GM21528 (cell line): ENCODE measurements around the gene ZDHHC9.
"Not testable (repeated sequence)": the region's sequence is repeated elsewhere in the genome, so short reads cannot be mapped to it uniquely, and the experiment has no call there.

Experiments used
- ATAC-seq: cut with Tn5 transposase; IDR thresholded peaks from one replicate; pipeline ENCODE4 v1.9.1; 2021; ENCODE audit warnings: mild to moderate bottlenecking, moderate library complexity; ENCODE audit not compliant: unreplicated experiment, low FRiP score

Gene ZDHHC9

DNA sequence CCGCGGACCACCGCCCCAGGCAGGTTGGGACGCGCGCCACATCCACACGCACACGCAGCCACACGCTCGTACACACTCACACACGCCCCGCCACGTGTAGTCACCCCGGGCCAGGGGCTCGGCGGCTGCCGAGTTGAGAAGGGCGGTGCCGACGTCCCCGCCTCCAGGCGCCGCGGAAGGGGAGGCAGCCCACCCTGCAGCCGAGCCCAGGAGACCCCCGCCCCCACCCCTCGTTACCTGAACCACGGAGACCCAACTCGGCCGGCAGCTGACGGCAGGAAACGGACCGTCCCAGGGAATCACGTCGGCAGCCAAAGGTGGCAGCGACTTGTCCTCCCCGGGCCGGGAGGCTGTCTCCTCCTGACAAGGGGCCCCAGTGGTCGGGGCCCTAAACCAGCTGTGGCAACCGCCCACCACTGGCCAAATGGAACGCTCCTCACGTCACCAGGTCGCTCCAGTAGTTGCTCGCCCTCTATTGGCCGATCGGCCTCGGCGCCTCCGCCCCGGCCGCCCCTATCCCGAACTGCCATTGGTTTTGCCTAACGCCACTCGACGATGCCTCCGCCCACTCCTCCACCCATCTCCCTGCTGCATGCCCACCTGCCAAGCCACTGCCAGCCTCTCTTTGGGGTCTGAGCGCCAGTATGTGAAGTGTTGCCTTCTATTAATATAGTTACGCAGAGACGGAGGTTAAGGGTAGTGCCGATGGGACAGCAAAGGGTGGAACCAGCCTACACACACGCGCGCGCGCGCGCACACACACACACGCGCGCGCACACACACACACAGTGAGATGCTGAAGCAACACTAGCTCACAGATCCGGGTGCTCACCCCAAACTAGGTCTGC lies at the start of gene ZDHHC9:
Gene ZDHHC9, minus strand, starts transcription at position 428 of the 848 bp plus-strand sequence. CDS start 1,941 bp downstream, outside the sequence.
- peak; percentile 98 for ATAC-seq

- no peak for ATAC-seq
Measured at GRCh38 chrX:129877401-129877800, 33.7 kb upstream of the ZDHHC9 start.

- ATAC-seq: no peak
Measured at GRCh38 chrX:129876771-129877305, 33.2 kb upstream of the ZDHHC9 start.

DNA sequence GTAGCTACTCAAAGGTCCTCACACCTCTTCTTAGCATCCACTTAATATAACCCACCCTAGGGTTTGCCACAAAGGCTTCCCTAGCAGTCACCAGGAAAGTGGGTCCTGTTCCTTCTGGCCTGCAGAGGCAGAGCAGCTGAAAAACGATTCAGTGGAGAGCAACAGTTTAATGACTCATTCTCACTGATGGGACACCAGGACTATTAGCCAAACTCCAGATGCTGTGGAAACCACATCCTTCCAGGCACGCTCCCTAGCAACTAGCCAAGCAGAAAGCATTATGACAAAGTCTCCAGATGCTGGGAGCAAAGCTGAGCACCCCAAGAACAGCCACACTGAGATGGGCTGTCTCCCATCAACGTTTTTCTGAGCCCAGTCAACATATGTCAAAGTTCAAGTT lies 32.0 kb upstream of the ZDHHC9 start:
- ATAC-seq: no peak

DNA sequence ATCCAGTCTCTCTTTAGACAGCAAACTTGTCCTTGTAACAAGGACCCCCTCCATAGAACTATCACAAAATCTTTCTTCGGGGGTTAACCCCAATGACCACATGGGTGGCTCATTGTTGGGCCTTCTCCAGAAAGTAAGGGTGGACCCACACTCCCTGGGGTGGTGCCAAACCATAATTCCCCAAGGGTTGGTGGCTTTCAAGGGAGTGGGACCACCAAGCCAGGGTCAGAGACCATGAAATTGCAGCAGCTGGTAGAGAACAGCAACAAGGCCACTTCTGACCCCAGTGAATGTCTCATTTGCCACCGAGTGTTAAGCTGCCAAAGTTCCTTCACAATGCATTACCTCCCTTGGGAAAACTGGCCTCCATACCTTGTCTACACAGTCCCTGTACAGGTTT lies 28.8 kb upstream of the ZDHHC9 start:
- no peak for ATAC-seq

- ATAC-seq: not testable (repeated sequence)
Measured at GRCh38 chrX:129866321-129866720, 22.6 kb upstream of the ZDHHC9 start.

DNA sequence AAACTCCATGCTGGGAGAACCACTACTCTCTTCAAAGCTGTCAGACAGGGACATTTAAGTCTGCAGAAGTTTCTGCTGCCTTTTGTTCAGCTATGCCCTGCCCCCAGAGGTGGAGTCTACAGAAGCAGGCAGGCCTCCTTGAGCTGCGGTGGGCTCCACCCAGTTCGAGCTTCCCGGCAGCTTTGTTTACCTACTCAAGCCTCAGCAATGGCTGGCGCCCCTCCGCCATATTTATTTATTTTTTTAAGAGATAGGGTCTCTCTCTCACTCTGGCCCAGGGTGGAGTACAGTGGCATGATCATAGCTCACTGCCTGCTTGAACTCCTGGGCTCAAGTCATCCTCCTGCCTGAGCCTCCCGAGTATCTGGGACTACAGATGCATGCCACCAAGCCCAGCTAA lies 15.4 kb upstream of the ZDHHC9 start:
- not testable (repeated sequence) for ATAC-seq

- not testable (repeated sequence) for ATAC-seq
Measured at GRCh38 chrX:129851825-129852224, 8.1 kb upstream of the ZDHHC9 start.

- ATAC-seq: no peak
Measured at GRCh38 chrX:129846716-129847115, 3.0 kb upstream of the ZDHHC9 start.

- no peak for ATAC-seq
Measured at GRCh38 chrX:129845616-129846190, 2.0 kb upstream of the ZDHHC9 start.

DNA sequence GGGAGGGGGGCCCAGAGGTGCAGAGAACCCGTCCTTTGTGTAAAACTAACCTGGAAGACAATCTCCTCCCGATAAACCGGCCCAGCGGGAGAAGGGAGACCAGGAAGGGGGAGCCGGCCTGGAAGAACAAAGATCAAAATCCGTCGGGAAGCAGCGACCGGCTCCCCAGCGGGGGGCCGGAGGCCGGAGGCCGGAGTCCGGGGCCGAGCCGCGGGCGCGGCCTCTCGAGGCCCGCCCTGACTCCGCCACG lies 552 bp downstream of the ZDHHC9 start:
- ATAC-seq: no peak

DNA sequence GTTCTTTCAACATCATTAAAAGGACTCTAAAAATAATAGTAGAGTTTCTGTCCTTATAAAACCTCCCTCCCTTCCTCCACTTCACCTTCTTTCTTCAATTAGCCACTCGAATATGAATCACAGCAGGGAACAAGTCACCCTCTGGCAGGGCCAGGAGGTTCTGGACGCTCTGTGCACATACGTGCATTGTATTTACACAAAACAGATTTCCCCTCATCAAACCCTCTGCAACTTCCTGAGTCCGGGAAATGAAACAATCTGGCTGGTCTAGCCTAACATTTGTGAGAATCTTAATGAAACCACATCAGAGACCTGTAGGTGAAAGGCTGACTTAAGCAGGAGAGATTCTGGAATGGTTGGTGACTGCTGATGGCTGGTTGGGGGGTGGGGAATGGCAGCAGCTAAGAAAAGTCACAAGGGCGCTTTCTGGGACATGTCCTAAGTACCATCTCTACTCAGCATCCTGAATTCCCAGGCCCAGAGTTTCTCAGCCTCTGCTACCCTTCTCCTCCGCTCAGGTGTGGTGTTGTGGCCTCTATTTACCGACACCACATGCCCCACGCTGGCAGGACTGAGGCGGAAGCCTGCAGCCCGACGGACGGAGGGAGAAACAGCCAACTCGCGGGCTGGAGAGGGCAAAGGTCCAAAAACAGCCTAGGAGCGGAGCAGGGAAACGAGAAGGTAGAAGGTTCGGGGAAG lies 1.0 kb downstream of the ZDHHC9 start:
- ATAC-seq: no peak

DNA sequence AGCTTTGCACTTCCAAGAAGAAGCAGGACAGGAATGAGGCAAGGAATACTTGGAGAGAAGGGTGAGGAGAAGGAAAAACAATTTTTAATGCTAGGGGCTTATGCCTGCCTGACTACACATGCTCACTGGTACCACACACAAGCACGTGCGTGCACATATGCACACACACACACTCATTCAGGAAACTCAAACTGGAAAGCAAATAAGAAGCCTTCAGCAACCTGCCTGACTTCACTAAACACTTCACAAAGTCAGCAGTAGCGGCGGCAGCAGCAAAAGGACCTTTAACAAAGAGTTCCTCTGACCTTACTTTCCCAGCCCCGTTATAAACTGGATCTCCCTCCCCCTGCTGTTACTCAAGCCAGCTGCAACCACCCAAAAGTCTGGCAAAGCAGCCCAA lies 3.3 kb downstream of the ZDHHC9 start:
- ATAC-seq: no peak

- no peak for ATAC-seq
Measured at GRCh38 chrX:129836827-129837226, 6.9 kb downstream of the ZDHHC9 start.

DNA sequence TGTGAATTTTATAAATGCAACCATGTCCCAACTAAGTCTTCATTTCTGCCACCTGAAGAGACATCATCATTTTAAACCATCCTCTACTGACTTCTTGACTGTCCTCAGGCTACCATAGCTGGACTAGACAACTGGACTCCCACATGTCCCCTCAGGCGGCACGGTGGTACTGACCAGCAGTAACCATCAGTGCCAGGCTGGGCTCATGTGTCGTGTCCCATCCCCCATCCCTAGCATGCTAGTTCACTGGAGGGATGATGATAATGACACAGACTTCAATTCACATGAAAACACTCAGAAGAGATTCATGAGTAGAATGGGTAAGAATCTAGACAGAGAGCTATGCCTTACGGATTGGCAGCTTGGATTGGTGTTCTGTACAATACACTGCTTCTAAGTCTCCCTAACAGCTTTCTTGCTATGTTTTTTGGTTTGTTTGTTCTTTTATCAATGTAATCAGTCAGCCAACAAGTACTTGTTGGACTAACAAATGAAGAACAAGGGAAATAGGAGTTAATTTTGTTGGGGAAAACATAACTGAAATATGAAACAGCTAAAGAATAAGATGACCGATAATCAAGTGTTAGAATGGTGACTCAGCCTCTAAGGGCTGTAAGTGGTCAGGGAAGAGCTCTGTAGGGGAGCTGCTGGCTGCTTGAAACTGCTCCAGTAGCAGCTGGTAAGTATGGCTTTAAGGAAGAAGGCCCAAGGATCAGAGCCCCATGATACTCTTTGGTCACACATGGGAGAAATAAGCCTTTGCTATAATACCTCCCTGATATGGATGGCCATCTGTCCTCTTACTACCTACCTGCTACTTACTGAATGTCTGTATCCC lies 10.3 kb downstream of the ZDHHC9 start:
- ATAC-seq: no peak

DNA sequence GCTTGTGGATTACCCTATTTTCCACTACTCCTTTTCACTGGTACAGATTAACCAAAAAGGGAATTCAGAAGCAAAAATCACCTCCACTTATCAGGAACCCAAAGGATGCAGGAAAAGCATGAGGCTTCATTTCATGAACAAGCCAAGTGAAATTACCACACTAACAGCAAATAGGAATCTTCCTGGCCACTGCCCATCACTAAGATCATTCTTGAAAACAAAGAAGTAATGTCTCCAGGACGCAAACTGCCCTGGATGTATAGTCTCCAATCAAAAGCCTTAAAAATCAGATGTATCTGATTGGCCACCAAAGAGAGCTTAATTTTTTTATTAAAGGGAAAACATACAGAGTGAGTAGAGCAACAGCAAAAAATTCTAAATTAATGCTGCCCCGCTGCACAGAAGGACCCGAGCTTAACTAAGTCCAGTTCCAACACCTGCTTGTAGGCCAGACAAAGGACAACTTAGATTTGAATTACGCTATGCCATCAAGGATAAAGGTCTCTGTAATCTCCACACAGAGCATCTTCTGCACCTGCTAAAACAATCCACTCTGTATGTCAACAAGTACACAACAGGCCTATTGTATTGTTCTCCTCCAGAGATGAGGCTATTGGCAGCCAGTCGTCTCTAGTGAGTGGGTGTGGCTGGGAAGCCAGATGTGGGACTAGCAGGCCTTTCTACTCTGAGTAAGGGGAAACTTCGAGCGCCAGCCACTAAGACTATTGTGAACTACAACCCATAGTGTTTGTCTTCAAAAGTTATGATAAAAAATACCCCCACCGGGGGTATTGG lies 12.4 kb downstream of the ZDHHC9 start:
- no peak for ATAC-seq

GRCh38 chrX:129830494-129830893 lies 13.2 kb downstream of the ZDHHC9 start:
- no peak for ATAC-seq

GRCh38 chrX:129825746-129826505 lies 17.8 kb downstream of the ZDHHC9 start:
- no peak for ATAC-seq

- ATAC-seq: no peak
Measured at GRCh38 chrX:129824620-129825019, 19.1 kb downstream of the ZDHHC9 start.
